ENCODE data around the gene ALOX5AP.

DNA sequence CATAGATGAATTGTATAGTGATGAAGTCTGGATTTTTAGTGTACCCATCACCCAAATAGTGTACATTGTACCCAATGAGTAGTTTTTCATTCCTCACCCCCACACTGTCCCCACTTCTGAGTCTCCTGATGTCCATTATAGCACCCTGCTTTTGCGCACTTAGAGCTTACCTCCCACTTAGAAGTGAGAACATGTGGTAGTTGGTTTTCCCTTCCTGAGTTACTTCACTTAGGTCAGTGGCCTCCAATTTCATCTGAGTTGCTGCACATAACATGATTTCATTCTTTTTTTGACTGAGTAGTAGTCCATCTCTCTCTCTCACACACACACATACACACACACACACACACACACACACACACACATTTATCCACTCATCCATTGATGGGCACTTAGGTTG, 43.2 kb upstream of the ALOX5AP start:
- TF ChIP-seq EZH2 (IDR thresholded peaks at IDR 0.05; ENCODE audit: low read length, missing control alignments), result no peak
- no peak for TF ChIP-seq CTCF (conservative IDR thresholded peaks at IDR 0.05 in 1 of 2, IDR thresholded peaks at IDR 0.05 in 1 of 2; ENCODE audit: low read depth in 1 of 2, low read length in 2 of 2)

All from fibroblast of lung (primary cell).